Mesodermal cell (in vitro differentiated cells): ENCODE data around the gene GNG7.
"Not testable (repeated sequence)": the region's sequence is repeated elsewhere in the genome, so short reads cannot be mapped to it uniquely, and the experiment has no call there.

Experiments used
- H3K27ac ChIP-seq: 2 replicates; pipeline ENCODE4 v1.7.0; 2013; ENCODE audit warnings: mild to moderate bottlenecking, low read depth, low read length, moderate library complexity; ENCODE audit not compliant: severe bottlenecking
- H3K36me3 ChIP-seq: 2 replicates; pipeline ENCODE4 v1.7.1; 2013; ENCODE audit warnings: mild to moderate bottlenecking, low read length, moderate library complexity; ENCODE audit not compliant: control insufficient read depth, insufficient read depth
- H3K4me1 ChIP-seq: one replicate; pipeline ENCODE4 v1.7.1; 2013; ENCODE audit warnings: mild to moderate bottlenecking, low read length; ENCODE audit not compliant: insufficient read depth, control insufficient read depth, poor library complexity, severe bottlenecking
- H3K4me3 ChIP-seq: 2 replicates; pipeline ENCODE4 v1.7.0; 2013; ENCODE audit warnings: low read length, control low read depth, mild to moderate bottlenecking; ENCODE audit not compliant: insufficient read depth, poor library complexity, severe bottlenecking; ENCODE audit errors: extremely low read depth
- H3K9me3 ChIP-seq: 2 replicates; pipeline ENCODE4 v1.7.1; 2013; ENCODE audit warnings: mild to moderate bottlenecking, low read length, moderate library complexity; ENCODE audit not compliant: control insufficient read depth
- WGBS, 2 experiments: methylation state at CpG; one replicate each; pipeline ENCODE4 v1.1.5; 2013; ENCODE audit warnings: missing lambda C conversion rate in 2 of 2; ENCODE audit not compliant: insufficient coverage in 2 of 2; 5-methylcytosine and 5-hydroxymethylcytosine counted together

Gene GNG7

DNA sequence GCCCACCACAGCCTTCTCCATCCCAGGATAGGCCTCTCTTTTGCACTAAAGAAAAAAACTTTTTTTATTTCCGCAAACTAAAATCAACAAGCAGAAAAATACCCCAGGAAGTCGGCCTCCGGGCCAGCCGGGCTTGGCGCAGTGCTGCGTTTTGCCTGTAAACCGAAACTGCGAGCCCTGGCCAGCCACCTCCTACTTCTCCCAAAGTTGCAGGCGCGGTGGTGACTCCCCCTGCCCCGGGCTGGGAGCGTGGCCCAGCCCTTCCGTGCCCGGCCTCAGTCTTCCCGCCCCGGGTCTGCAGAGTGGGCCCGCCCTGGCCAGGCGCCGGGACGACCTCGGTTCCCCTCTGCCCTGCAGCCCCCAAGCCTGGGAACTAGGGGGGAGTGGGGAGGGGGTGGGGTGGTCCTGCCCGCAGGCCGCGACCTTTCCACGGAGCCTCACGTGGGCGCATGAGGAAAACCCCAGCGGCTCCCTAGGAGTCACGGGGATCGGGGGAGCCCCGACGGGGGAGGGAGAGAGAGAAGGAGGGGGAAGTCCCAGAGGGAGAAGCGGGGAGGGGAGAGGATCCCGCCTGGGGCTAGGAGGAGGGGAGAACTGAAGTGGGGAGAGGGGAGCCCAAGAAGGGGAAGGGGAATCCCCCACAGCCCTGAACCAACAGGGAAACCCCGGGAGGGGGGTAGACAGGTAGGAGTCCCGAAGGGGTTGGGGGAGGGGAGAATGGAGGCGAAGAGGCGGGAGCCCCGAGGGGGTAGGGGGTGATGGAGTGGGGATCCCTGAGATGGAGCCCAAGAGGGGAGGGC, 223.5 kb downstream of the GNG7 start:
- 11 to 17% methylated on average over 15 to 31 of the region's 39 CpGs for WGBS, 2 experiments
- H3K4me3 ChIP-seq: peak overlapping the region; percentile 98
- H3K9me3 ChIP-seq: peaks cover 4% of the 10 kb centered on the region
- H3K27ac ChIP-seq: peak overlapping the region; percentile 10
- peaks cover 6% of the 10 kb centered on the region for H3K4me1 ChIP-seq
- peaks cover 22% of the 10 kb centered on the region for H3K36me3 ChIP-seq

DNA sequence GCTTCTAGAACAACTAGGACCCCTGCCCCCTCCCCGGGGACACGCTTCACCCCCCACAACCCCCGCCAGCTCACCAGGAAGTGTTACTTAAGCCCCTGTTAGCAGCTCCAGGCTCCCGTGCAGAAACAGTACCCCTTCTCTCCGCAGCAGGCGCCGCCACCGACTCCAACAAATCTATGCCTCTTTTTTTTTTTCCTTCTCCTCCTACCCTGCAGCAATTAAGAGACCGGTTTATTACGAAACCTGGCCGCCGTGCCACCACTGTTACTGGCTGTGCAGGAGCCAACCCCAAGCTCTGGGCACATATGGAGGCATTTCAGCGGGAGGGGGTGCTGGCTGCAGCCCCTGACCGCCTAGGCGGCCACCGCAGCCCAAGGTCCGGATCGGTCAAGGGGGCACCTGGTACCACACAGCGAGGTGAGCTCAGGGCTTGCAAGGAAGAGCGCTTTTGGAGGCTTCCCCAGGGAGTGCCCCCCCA, 224.2 kb downstream of the GNG7 start:
- Histone ChIP-seq H3K4me1 (peaks cover 6% of the 10 kb centered on the region), H3K27ac (peak overlapping the region; percentile 10), H3K9me3 (peaks cover 4% of the 10 kb centered on the region), H3K36me3 (peaks cover 22% of the 10 kb centered on the region), H3K4me3 (peak overlapping the region; percentile 98)
- WGBS, 2 experiments: 2 to 11% methylated on average over 14 to 19 of the region's 20 CpGs

GRCh38 chr19:2477732-2478191, 224.7 kb downstream of the GNG7 start:
- peaks cover 6% of the 10 kb centered on the region for H3K4me1 ChIP-seq
- 6 to 9% methylated on average over 10 to 15 of the region's 21 CpGs for WGBS, 2 experiments
- peak overlapping the region; percentile 98 for H3K4me3 ChIP-seq
- H3K27ac ChIP-seq: peak overlapping the region; percentile 10
- H3K9me3 ChIP-seq: peaks cover 4% of the 10 kb centered on the region
- peaks cover 22% of the 10 kb centered on the region for H3K36me3 ChIP-seq

GRCh38 chr19:2477141-2477710, 225.3 kb downstream of the GNG7 start:
- Histone ChIP-seq H3K4me1 (peaks cover 6% of the 10 kb centered on the region), H3K27ac (peak overlapping the region; percentile 91), H3K9me3 (peaks cover 4% of the 10 kb centered on the region), H3K36me3 (peaks cover 22% of the 10 kb centered on the region), H3K4me3 (peak overlapping the region; percentile 98)
- WGBS, 2 experiments: 1 to 5% methylated on average over 17 to 23 of the region's 27 CpGs

DNA sequence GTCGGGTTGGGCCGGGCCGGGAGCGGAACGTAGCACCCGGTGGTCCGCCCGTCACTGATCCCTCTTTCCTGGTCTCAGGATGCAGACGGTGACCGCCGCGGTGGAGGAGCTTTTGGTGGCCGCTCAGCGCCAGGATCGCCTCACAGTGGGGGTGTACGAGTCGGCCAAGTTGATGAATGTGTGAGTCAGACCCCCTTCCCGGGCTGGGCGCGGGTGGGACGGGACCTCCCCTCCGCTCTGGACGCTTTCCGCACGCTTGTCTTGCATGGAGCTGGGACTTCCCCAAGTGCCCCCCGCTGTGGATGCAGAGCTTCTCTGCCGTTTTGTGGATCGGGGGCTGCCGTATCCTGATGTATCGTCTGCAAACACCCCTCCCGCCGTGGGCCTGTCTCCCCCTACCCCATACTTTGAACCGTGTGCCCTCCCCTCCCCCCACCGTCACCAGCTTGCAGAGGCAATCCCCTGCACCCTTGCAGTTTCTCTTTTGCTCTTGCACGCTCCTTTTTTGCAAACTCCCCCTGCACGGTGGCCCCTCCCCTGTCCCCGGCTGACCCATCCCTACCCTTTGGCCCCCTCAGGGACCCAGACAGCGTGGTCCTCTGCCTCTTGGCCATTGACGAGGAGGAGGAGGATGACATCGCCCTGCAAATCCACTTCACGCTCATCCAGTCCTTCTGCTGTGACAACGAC, 225.9 kb downstream of the GNG7 start:
- Histone ChIP-seq H3K4me1 (peaks cover 6% of the 10 kb centered on the region), H3K27ac (peak overlapping the region; percentile 91)
- WGBS, 2 experiments: 0 to 1% methylated on average over 25 to 32 of the region's 42 CpGs

GRCh38 chr19:2475702-2476450, 226.6 kb downstream of the GNG7 start, which contains the start of gene GADD45B:
TSS of gene GADD45B (plus strand) at chr19:2476127. CDS start at chr19:2476359, 232 bp downstream.
- Histone ChIP-seq H3K9me3 (no peaks in the 10 kb centered on the region), H3K36me3 (peaks cover 22% of the 10 kb centered on the region), H3K4me1 (peaks cover 6% of the 10 kb centered on the region), H3K4me3 (peak within 1 kb of the TSS; percentile 98), H3K27ac (peak within 1 kb of the TSS; percentile 92)
- 0% methylated on average over 50 to 55 of the region's 70 CpGs for WGBS, 2 experiments

More for the DNA sequence above, 225.9 kb downstream of the GNG7 start:
- Histone ChIP-seq H3K36me3 (peaks cover 22% of the 10 kb centered on the region), H3K9me3 (peaks cover 2% of the 10 kb centered on the region), H3K4me3 (peak overlapping the region; percentile 98)

GRCh38 chr19:2475018-2475701, 227.3 kb downstream of the GNG7 start:
- H3K36me3 ChIP-seq: peaks cover 22% of the 10 kb centered on the region
- peaks cover 6% of the 10 kb centered on the region for H3K4me1 ChIP-seq
- 1% methylated on average over 30 to 39 of the region's 45 CpGs for WGBS, 2 experiments
- H3K4me3 ChIP-seq: peak overlapping the region; percentile 98
- H3K27ac ChIP-seq: peak overlapping the region; percentile 92
- H3K9me3 ChIP-seq: no peaks in the 10 kb centered on the region

DNA sequence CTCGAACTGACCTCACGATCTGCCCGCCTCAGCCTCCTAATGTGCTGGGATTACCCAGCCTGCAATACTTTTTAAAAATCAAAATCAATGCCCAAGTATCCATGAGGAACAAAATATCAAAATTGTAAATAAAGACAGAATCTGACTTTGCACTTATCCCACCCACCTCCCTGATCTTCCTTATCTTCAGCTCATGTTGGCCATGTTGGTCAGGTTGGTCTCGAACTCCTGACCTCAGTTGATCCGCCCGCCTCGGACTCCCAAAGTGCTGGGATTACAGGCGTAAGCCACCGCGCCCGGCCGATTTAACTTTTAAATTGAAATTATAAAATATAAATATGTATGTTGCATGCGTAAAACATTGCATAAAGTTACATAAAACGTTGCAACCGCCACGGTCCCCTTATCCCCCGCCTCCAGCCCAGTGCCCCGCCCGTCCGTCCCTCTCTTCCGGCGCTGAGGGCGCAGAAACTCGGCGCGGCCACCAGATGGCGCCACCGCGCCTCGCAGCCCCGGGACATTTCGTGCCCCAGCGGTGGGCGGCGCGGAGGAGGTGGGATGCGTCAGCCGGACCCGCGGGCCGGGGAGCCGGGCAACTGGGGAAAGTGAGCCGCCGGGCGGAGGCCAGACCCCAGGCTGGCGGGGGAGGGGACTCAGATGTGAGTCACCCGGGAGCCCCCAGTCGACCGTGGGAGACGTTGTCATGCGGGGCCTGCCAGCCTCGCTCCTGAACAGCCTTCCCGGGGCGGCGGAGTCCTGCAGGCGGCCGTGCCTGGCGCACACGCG, 228.1 kb downstream of the GNG7 start:
- H3K36me3 ChIP-seq: peaks cover 22% of the 10 kb centered on the region
- H3K27ac ChIP-seq: peak overlapping the region; percentile 92
- no peaks in the 10 kb centered on the region for H3K9me3 ChIP-seq
- 8 to 13% methylated on average over 27 to 33 of the region's 60 CpGs for WGBS, 2 experiments
- peaks cover 6% of the 10 kb centered on the region for H3K4me1 ChIP-seq
- peak overlapping the region; percentile 98 for H3K4me3 ChIP-seq

DNA sequence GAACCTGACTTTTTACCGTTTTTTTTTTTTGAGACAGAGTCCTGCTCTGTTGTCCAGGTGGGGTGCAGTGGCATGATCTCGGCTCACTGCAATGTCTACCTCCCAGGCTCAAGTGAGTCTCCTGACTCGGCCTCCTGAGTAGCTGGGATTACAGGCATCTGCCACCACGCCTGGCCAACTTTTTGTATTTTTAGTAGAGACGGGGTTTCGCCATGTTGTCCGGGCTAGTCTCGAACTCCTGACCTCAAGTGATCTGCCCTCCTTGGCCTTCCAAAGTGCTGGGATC, 232.6 kb downstream of the GNG7 start:
- not testable (repeated sequence) for H3K4me3 ChIP-seq, H3K4me1 ChIP-seq, H3K36me3 ChIP-seq, H3K9me3 ChIP-seq
- H3K27ac ChIP-seq: peak overlapping the region; percentile 81
- 88 to 93% methylated on average over 8 of the region's 8 CpGs for WGBS, 2 experiments
